Stimulated activated CD8-positive, alpha-beta memory T cell treated with anti-CD3 and anti-CD28 coated beads, Interleukin-12 subunit alpha, Interleukin-12 subunit beta, amount 100 ng/mL, for 4 hours (primary cell): ENCODE data around the gene KCTD20.
"Not testable (repeated sequence)": the region's sequence is repeated elsewhere in the genome, so short reads cannot be mapped to it uniquely, and the experiment has no call there.

ENCODE experiments used
- DNase-seq: peaks from one replicate; pipeline ENCODE4 v3.0.0-alpha.2; 2020; ENCODE audit warnings: low read depth

KCTD20 gene

DNA sequence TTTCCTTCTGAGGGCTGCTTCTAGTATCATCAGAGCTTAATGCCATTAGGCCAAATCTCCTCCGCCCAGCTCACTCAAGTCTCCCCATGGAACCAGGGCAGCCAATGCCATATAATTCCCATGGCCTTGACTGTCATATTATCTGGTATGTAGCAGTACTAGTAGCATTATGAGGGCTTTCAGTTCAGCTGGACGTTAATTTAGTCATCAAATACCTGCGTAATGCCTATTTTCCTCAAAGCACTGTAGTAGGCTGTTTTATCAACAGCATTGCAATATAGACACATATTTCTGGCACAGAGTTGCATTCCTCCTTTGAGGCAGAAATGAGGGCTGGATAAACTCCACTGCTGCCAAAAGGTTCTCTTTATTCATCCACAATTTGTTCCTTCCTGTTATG, 1.7 kb downstream of the KCTD20 start:
- DNase-seq = no peak

DNA sequence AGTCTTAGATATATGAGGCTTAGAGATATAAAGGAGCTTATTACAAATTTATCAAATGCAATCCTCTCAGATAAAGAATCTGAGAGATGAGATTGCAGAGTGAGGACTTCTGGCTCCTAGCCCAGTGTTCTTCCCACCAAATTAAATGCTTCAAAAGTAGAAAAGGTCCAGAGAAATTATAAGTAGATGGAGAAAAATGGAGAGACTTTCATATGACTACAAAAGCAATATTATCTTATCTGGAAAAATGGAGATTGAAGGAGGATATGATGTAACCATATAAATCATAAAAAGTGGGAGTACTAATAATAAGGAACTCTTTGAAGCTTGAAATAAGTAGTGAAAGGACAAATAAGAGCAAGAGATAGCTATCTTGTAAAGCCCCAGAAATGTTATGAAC, 2.8 kb downstream of the KCTD20 start:
- DNase-seq = no peak

- not testable (repeated sequence) for DNase-seq
Observed at GRCh38 chr6:36449173-36449572, 6.4 kb downstream of the KCTD20 start.

DNA sequence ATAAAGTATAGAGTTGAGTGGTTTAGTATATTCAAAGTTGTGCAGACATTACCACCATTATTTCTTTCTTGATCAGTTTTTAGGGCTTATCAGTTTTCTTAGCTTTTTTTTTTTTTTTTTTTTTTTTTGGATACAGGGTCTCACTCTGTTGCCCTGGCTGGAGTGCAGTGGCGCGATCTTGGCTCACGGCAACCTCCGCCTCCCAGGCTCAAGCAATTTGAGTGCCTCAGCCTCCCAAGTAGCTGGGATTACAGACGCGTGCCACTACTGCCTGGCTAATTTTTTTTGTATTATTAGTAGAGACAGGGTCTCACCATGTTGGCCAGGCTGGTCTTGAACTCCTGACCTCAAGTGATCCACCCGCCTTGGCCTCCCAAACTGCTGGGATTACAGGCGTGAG, 10.1 kb downstream of the KCTD20 start:
- DNase-seq = not testable (repeated sequence)

DNA sequence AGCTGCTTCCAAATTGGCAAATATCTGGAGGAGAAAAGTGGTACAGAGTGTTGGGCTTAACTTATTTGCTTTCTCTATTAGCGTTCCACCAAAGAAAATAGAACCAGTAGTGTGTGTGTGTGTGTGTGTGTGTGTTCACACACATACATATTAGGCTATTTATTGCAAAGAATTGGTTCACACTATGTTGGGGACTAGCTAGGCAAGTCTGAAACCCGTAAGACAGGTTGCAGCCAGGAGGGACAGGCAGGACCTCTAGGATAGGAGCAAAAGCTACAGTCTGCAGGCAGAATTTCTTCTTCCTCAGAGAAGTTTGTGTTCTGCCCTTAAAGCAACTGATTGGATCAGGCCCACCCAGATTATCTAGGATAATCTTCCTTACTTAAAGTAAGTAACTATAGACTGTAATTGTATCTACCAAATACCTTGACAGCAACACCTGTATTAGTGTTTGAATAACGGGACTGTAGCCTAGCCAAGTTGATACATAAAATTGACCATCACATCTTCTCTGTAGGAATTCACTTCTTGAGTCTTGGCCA, 12.8 kb downstream of the KCTD20 start:
- DNase-seq = no peak

- DNase-seq = no peak
Observed at GRCh38 chr6:36459501-36459900, 16.7 kb downstream of the KCTD20 start.

- DNase-seq = no peak
Observed at GRCh38 chr6:36460916-36461315, 18.1 kb downstream of the KCTD20 start.

DNA sequence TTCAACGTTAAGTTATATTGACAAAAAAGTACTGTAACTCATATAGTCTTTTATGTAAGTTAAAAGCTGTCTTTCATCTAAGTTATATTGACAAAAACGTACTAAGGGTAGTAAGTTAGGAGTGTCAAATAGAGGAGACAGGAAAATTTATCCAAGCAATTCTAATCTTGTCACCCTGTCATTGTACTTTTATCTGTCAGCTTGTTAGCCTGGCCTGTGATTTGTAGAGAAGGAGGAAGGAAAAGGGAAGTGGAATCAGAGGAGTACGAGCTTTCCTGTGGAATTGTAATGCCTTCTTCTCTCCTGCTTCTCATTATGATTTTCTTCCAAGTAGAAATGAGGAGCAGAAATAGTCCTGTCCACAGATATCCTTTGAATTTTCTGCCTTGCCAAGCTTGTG, 18.8 kb downstream of the KCTD20 start:
- no peak for DNase-seq

DNA sequence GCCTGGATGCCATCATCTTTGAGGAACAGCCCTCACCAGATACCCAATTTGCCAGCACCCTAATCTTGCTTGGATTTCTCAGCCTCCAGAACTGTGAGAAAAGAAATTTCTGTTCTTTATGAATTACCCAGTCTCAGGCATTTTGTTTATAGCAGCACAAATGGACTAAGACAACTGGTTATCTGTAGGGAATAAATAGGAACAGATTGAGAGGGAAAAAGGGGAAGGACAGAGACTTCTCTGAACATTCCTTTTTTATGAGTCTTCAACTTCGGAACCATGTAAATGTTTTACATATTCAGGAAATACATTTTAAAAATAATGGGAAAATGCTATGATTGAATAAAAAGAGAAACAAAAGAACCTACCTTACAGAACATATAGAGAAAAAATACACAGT, 20.9 kb downstream of the KCTD20 start:
- DNase-seq = no peak

DNA sequence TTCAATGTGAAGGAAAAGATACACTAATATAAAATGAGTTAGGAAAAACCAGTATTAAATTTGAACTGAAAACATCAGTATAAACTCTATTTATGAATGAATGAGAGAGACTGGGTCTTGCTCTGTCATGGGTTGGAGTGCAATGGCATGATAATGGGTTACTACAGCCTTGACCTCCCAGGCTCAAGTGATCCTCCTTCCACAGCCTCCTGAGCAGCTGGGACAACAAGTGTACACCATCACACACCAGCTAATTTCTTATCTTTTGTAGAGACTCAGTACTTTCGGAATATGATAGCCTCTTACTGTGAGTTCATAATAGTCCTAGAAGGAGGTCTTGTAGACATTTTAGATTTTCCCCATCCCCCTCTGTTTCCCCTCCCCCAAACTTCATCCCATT, 21.4 kb downstream of the KCTD20 start:
- DNase-seq = no peak

GRCh38 chr6:36467625-36468024, 24.8 kb downstream of the KCTD20 start:
- DNase-seq = no peak

DNA sequence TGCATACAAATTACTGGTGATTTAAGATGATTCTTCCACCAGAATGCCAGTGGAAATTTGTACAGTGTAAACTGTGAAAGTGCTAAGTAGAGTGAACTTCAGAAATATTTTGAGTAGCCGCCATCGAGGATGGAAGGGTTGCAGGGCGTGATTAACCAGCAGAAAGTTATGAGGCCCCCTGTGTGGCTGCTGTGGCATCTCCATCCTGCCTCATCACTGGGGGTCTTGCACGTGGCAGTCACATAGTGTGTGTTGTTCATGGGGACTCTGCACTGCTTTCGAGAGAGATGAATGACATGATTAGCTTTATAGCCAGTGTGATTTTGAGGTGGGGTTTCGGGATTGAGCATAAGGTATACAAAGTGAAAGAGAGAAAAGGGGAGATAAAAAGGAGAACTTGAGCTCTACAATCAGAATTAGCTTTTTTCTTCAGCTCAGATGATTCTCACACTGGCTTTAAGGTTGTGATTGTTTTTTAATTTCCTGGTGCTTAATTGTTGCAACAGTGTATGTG, 26.4 kb downstream of the KCTD20 start:
- DNase-seq = no peak

DNA sequence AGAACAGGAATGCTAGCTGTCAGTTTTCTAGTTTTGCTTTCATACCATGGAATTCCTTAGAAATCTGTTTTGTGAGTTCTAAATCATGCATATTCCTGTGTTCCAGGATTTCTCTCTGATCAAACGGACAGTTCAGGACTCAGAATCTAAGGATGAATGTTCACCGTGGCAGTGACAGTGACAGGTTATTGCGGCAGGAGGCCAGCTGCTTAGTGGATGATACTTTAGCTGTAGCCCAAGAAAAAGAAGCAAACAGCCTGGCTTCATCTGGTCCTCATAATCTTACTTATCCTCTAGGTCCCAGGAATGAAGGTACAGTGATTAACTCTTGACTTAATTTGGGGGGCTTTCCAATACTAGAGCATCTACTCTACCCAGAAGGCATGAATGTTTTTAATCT, 27.1 kb downstream of the KCTD20 start:
- DNase-seq = no peak

GRCh38 chr6:36478051-36478526, 35.3 kb downstream of the KCTD20 start:
- no peak for DNase-seq

DNA sequence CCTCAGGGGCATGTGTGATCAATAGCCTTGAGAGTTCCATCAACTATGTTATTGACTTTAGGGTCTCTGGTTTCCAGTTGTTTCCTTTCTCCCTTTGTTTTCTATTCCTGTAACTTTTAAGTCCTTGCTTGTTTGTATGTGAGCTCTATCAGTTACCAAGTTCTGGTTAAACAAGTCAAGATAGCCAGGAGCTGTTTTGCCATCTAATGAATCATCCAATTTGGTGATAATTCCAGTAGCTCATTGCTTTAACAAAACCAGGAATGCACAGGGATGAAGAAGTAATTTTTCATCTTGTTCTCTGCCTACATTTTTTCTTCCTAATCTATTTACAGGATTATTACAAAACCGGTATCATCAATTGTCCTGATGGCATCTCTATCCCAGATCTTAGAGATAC, 36.5 kb downstream of the KCTD20 start:
- no peak for DNase-seq

DNA sequence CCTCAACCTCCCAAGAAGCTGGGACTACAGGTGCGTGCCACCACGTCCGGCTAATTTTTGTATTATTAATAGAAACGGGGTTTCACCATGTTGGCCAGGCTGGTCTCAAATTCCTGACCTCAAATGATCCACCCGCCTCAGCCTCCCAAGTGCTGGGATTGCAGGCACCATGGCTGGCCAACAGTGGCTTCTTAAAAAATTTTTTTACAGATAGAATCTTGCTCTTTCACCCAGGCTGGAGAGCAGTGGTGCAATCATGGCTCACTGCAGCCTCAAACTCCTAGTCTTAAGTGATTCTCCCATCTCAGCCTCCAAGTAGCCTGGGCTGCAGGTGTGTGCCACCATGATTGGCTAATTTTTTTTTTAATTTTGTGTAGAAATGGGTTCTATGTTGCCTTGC, 40.5 kb downstream of the KCTD20 start:
- DNase-seq = not testable (repeated sequence)

DNA sequence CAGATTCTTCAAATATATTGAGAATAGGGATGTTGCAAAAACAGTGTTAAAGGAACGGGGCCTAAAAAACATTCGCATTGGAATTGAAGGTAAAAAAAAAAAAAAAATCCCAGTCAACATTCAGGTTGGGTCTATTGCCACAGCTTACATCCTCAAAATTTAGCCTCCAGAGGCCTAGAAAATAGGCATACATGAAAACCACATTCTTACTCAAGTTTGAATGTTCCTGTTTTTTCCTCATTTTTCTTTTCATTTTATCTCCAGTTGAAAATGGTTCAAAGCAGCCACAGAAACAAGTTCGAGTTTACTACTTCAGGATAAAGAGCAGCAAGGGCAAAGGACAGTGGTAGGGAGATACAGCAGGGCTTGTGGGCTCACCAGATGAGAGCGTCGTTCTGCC, 41.9 kb downstream of the KCTD20 start:
- no peak for DNase-seq

GRCh38 chr6:36487698-36488097, 44.9 kb downstream of the KCTD20 start:
- DNase-seq = no peak

DNA sequence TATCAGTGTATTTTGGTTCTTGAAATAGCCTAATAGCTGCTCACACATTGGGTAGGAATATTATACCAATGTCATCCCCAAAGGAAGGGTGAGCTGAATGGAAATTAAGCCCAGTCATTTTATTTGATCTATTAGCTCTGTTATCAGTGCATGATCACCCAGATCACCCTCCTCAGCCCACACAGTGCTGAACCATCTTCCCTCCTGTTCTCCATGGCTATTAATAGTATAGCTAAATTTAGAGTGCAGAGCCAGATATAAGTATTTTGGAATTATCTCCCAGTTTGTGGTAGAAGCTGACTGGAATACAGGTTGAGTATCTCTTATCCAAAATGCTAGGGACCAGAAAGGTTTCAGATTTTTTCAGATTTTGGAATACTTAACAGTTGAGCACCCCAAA, 45.4 kb downstream of the KCTD20 start:
- DNase-seq = no peak

DNA sequence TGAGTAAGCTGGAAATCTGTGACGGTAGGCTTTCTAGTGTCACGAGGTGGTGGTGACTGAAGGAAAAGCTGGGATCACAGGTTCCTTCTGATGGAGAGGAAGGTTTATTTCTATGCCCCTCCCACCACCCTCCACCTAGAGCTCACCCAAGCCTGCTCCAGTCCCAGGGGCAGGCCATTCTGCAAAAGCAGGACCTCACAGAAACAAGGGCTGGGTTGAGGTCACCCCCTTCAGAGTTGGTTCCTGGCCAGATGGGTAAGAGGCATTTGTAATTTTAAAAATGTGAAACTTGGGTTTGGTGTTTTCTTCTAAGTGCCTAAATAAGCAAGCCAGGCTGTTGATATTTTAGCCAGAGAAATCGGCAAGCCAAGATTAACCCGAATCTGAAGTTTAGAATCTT, 46.6 kb downstream of the KCTD20 start:
- no peak for DNase-seq

DNA sequence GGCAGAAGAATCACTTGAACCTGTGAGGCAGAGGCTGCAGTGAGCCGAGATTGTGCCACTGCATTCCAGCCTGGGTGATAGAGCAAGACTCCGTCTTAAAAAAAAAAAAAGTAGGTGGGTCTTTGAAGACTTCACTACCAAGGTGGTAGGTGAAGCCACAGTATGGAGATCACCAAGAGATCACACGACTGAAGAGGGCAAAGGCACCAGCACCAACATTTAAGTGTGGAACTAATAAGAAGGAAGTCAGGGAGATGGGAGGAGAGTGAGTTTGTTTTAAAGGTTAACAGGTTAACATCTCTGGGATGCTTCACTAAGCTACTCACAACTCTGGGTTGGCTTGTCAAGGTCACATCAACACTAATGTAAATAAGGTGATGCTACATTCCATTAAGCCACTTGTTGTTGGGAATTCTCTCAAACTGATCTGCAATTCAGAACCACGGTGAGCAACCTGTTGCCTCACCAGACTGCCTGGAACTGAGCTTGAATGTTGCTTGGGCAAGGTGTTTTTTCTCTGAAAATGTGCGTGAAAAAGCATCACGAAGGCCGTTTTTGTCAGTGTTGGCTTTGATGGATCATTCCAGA, 48.7 kb downstream of the KCTD20 start:
- no peak for DNase-seq

DNA sequence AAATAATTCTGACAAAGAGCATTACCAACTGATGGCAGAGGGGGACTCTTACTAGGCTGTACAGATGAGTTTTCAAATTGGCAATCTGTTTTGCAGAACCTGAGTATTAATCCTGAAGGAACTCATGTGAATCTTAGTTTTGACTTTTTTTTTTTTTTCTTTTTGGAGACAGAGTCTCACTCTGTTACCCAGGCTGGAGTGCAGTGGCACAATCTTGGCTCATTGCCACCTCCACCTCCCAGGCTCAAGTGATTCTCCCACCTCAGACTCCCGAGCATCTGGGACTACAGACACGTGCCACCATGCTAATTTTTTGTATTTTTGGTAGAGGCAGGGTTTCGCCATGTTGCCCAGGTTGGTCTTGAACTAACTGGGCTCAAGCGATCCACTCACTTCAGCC, 49.3 kb downstream of the KCTD20 start:
- DNase-seq = no peak

DNA sequence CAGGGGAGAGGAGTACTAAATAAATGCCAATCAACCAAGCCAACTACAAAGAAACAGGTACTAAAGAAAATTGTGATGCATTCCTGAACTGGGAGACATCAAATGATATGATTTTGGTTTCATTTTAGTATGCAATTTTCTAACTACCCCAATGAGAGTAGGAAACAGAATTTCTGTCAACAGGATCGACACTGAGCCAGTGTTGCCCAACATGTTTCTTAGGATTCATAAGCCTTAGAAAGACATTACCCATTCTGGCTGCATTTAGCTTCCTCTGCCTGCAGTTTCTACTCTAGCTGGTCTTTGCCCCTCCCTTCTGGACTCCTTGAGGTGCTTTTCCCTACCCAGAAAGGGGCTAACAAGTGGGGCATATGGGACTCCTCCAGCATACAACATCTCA, 49.8 kb downstream of the KCTD20 start:
- DNase-seq = no peak

DNA sequence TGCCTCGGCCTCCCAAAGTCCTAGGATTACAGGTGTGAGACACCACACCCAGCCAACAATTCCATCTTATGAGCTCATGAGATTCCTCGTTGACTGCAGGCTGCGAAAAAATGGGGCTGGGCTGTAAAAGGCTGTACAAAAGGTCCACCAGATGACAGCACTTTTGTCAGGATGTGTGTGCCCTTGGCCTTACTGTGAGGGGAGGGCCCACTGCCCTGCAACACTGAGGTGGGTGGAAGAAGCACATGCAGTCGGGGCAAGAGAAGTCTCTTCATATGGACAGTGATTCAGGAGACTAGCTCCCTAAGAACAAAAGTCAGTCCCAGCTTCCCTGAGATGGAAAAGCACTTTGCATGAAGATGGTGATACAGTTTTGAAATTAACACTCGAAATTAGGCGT, 50.5 kb downstream of the KCTD20 start:
- DNase-seq = no peak
